NCI-H1417 (cell line): ENCODE data around the gene GPR146.

Source experiments
- DNase-seq, 3 experiments: peaks; one replicate each; lab custom pipeline; 2025; lab: John Stamatoyannopoulos, UW

The GPR146 gene

GRCh38 chr7:1043552-1044188 is 676 bp upstream of the GPR146 start:
- DNase-seq = no peak

DNA sequence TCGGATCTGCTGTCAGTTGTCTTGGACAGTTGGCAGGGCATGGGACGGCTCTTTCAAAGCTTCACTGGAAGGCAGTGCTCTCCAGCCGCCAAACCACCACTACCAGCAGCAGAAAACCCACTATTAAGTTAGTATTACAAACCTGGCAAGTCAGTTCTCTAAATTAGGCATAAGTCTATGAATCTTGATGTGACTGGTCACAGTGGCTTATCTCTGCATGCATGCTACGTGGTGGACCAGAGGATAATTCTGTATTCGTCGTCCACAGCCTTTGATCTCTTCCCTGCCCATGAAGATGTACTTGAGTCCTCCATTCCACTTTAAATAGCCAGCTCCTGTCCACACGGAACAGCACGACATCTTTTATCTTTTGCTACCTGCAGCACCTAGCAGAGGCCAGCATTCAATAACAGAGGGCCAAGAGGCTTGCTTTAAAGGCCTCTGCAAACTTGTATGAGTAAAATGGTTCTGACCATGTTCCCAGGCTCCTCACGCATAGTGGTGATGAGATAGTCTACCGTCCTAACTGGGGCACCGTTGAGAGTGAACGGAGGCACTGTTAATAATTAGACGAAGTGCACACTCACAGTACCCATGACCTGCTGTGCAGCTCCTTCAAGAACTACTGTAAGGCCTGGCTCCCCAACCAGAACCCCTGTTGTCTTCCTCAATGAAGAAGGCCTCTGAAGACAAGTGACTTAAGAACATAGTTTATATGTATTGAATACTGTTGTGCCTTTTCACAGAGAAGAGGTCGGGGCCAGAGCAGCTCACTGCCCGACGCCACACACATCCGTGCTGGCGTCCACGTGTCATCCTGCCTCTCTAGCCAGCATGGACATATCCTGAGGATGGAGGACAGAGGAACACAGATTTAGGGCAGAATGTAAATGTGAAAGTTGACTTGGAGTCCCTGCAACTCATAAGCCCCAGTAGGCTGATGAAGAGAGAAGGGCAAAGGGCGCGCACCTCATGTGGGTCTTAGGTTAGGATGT is 1.0 kb downstream of the GPR146 start:
- DNase-seq = no peak

DNA sequence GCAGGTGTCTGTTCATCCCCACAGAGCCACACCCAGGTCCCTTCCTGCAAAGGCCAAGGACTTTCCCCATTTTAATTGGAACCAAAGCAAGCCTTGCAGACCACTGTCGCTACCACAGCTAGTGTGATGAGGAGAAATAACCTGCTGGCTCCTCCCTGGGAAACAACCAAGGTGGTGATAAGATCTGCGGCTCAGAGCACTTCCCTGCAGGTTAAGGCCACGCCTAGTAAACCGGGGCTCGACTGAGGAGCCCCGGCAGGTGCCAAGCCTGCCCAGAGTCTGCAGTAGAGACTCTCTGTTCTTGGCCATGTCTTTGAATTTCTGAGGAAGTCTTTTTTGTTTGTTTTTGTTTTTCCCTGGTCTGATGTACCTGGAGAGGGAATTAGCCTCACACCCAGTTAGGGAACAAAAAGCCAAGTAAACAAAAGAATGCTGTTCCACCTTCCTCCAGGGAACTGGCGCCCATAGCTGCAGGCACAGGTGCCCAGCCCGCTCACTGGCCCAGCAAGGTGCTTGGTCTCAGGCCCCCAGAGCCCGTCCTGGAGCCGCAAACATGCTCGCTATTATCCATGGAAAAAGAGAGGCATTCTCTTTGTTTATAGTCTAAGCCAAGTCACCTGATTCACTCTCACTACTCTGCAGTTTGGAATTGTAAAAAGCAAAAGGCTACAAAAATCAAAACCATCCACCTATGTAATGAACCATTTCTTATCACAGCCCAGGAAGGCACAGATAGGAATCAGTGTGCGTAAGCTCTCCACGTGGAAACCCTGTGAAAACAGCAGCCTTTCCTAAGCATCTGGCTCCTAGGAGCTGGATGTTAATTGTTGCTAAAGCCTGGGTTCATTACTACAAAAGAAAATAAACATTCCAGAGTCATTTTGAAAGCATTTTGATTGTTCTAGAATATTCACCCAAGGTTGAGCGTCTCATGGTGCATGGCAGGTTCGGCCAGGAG is 2.7 kb downstream of the GPR146 start:
- peak in 2 of 3 experiments; percentile 17 to 34 for DNase-seq

- no peak for DNase-seq
Observed at GRCh38 chr7:1049006-1049741, 4.8 kb downstream of the GPR146 start.

DNA sequence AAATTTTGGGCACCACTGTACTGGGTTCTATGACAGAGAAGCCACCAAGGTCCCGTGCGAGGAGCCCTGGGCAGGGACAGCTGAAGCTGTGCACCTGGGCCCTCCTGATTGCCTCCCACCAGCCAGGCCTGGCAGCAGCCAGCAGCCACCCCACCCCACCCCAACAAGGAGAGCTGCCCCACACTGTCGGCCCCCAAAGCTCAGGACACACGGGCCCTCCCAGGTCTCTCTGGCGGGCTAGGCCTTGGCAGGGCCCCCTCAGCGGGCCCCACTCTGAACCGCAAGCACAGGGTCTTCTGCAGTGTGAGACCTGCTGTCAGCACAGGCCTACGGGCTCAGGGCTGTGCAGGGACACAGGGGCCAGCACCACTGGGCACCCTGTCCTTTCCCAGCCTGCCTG is 5.5 kb downstream of the GPR146 start:
- no peak for DNase-seq

DNA sequence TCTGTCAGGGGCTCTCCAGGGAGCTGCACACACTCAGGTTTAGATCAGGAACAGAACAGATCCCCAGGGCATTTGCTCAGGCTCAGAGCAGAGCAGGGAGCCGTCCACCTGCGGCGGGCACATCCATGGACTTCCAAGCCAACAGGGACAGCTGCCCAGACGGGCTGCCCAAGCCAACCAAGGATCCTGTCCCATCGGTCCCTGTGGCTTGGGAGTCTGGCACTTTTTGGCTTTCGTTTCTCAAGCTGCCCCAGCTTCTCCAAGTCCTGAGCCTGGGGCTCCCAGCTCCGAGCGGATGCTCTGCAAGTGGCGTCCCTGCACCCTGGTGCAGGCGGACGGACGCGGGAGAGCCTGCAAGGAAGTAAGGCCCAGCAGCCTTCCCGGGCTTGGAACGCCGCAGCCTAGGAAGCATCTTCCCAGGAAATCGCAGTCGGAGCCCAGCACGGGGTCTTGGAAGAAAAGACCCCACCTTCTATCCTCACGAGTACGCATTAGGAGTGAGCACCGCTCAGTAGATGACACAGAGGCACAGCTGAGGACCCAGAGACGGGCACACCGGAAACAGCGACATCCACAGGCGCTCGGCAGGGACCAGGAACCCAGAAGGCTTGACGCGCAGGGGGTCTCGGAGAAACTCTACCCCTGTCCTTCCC is 6.0 kb downstream of the GPR146 start:
- no peak for DNase-seq

GRCh38 chr7:1050956-1051690 is 6.8 kb downstream of the GPR146 start:
- no peak for DNase-seq

DNA sequence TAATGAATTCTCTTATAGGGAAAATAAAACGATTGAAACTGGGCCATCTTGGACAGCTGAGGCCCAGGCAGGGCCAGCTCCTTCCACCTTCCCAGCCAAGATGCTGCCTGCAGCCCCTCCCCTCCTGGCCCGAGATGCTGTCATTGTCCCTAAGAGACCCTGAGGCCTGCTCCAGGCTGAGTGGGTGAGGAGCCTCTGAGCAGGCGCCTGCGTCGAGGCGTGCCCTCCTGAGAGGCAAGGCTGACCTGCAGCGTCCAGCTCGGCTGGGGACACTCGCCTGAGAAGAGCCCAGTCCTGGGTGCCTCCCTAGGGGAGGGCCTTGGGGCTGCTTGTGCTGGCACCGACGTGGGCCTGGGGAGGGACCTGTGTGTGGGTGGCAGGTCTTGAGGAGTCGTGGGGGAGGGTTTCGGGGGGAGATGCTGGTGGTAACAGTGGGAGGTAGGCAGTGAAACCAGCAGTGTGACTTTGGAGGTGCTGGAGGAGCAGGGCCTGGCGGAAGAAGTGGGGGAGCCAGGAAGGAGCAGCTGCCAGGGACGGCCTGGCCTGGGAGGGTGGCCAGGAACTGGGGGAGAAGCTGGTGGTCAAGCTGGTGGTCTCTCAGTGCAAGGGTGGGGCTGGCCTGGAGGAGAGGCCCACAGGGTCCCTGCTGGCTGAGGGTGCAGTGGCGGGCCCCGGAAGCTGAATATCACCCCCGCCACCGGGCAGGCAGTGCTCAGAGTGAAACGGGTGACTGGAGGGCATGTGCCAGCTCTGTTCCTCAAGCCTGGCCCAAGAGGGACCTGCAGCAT is 7.9 kb downstream of the GPR146 start:
- no peak for DNase-seq

DNA sequence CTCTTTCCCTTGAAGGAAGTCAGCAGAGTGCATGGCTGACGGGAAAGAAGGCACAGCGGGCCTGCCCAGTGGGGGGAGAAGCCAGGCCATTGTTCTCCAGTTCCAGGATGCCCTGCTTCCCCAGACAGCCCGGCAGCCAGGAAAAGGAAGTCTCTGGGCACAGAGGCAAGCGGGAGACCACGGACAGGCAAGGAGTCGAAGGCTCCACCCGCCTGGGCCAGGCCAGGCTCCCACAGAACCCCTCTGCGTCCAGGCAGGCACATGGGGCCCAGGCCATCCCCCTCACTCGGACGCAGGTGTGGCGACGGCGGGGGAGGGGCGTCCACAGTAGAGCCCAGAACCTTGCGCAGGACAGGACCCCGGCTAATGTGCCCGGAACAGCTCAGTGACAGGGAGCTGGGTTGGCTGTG is 8.7 kb downstream of the GPR146 start:
- peak in 1 of 3 experiments; percentile 14 for DNase-seq

DNA sequence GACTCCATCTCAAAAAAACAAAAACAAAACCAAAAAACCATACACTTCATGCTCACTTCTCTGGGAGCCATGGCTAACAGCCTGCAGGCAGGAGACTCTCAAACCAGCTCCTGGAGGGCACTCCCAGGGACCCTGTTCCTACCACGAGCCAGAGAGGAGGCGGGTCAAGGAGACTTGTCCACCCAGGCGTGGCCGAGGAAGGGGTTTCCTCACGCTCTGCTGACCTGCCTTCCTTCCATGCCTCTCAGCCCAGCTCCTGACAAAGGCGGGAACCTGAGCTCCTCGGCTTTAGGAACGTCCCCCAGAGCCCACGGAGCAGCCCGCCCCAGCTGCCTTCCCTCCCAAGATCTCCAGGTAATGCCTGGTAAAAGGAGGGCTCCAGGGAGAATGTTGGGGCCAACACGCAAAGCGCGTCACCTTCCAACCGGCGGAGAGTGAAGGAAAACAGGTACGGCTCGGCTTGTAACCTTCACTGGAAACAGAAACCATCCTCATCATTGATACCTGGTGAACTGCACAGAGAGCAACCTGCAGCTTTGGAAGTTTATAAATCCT is 9.5 kb downstream of the GPR146 start:
- no peak for DNase-seq

DNA sequence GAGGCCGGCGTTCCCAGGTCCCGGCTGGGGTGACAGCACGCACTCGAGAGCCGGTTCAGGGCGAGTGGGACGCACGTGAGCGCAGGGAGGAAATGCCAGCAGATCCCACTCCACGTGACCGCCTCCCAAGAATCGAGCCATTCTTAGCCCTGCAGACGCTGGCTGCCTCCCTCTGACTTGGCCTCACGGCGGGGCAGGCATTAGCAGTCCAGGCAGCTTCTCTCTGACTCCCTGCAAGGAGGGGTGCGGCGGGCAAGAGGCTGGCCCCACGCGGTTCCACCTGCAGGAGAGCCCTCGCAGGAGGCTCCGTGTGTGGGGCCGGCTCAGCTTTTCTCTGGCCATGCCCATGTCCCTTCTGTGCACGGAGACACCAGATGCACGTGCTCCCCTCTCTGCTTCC is 10.1 kb downstream of the GPR146 start:
- DNase-seq = no peak

DNA sequence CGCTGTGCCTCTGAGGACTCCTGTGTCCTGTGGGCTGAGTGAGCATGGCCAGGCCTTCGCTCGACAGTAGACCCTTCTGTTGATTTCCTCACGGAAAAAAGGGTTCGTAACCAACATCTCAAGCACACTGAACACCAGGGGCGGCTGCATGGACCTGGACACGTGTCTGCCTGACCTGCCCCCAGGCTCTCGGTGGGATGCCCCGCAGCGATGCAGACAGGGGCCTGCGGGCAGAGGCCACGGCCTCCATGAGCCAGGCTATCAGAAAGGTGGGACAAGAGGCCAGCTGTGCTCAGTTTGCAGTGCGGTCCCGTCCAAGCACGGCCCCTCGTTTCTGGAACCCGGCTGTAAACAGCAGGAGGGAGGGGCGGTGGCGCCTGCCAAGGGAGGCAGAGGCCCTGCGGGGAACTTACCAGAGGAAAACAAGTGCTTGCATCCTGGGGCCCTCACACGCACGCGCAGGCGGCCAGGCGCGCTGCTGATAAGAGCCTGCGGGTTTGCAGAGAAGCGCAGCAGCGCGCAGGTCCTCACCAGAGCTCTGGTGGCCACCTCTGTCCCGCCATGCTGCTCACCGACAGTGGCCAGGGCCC is 10.6 kb downstream of the GPR146 start:
- DNase-seq = peak; percentile 20 to 89 (median 82)

GRCh38 chr7:1055491-1055955 is 11.2 kb downstream of the GPR146 start:
- DNase-seq = no peak

DNA sequence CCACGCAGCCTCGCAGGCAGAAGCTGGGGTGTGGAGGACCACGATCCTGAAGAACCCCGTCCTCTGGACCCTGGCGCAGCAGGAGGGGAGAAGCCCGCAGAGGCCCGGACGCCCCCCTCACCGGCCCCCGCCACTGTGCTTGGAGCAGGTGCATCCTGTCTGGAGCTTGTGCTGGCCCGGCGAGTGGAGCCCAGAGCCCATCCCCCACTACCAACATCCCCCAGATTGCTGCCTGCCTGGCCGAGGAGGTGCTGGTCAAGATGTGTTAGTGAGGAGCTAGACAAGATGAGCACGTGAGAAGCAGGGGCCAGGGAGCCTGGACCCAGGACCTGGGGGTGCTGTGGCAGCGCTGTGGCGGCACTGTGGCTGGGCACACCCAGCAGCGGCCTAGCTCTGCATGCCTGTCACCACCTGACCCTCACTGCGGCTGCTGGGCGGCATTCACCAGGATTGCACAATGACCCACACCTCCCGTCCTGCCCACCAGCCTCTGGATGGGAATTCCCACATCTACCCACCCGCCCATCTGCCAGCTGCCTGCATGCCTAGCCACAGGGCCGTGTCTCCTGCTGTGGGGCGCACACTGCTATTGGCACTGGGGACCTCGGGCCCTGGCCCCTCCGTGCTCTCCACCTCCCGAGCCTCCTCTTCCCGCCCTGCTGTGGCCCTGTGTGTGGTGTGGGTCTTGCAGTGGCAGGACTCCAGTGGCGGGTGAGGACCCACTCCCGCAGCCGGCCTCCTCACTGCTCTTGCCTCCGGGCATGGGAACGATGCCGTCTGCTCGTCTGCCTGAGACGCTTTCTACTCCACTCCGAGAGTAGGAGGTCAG is 11.8 kb downstream of the GPR146 start:
- DNase-seq = peak in 2 of 3 experiments; percentile 66 to 79

DNA sequence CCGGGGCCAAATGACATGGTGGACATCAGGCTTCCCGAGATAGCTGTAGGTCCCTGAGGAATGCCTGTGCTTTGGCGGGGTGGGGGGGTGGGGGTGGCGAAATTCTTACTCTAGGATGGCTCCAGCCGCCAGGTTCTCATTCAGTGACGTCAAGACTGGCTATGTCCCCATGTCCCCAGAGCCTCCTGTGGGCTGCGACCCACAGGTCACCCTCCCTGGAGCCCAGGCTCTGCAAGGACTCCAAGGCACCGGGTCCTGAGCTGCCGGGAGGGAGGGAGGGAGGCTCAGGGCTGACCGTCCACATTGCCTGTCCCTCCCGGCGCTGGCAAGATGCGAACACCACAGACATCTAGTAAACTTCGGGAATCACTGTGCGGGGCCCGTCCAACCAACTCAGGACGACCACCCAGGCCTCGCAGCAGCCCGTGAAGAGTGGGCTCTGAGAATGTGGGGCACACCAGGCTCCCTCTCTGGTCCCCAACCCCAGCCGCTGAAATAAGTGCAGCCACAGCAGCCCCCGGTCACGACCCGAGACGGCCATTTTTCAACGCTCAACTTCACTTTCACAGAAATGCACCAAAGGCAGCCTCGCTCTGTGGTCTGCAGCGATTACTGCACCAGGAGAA is 12.6 kb downstream of the GPR146 start:
- no peak for DNase-seq

GRCh38 chr7:1057416-1058291 is 13.3 kb downstream of the GPR146 start:
- DNase-seq = no peak
